ENCODE measurements around the gene TBCE. TPM values are rescaled to one million over a fixed set of nuclear protein-coding genes. Genes with fewer than 3 reads are reported as not detected.

Gene TBCE
- total RNA-seq, 1 donor: 5.0 TPM

- Histone ChIP-seq H3K27me3 (ENCODE audit: insufficient read depth, low read length) (no peaks in the 10 kb centered on the region), H3K4me3 (ENCODE audit: low read length) (no peak overlapping the region), H3K9me3 (ENCODE audit: low read depth, low read length) (no peaks in the 10 kb centered on the region), H3K4me1 (ENCODE audit: insufficient read depth, low read length) (peaks cover 3% of the 10 kb centered on the region)
Measured at GRCh38 chr1:235415008-235415904, 48.0 kb downstream of the TBCE start.

DNA sequence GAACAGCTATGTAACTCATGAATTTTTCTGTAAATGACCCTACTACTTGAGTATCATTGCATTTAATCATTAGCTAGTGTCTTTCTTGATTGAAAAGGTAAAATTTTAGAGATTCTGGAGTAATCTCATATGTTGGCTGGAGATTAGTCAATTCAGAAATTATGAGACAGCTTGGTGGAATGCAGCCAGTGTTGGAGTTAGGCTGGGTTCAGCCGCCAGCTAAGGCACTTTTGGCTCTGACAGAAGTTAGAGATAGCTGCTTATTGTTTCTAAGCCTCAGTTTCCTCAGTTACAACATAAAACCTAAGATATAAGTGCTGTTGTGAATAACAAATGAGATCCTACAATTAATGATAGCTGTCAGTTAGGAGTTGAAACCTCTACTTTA, 49.4 kb downstream of the TBCE start:
- peaks cover 3% of the 10 kb centered on the region for H3K4me1 ChIP-seq (ENCODE audit: insufficient read depth, low read length)
- no peak overlapping the region for H3K4me3 ChIP-seq (ENCODE audit: low read length)
- no peaks in the 10 kb centered on the region for H3K27me3 ChIP-seq (ENCODE audit: insufficient read depth, low read length)
- H3K9me3 ChIP-seq (ENCODE audit: low read depth, low read length): no peaks in the 10 kb centered on the region

- Histone ChIP-seq H3K4me3 (ENCODE audit: low read length) (no peak overlapping the region), H3K9me3 (ENCODE audit: low read depth, low read length) (no peaks in the 10 kb centered on the region), H3K4me1 (ENCODE audit: insufficient read depth, low read length) (peaks cover 3% of the 10 kb centered on the region), H3K27me3 (ENCODE audit: insufficient read depth, low read length) (no peaks in the 10 kb centered on the region)
Measured at GRCh38 chr1:235417086-235417697, 50.0 kb downstream of the TBCE start.

DNA sequence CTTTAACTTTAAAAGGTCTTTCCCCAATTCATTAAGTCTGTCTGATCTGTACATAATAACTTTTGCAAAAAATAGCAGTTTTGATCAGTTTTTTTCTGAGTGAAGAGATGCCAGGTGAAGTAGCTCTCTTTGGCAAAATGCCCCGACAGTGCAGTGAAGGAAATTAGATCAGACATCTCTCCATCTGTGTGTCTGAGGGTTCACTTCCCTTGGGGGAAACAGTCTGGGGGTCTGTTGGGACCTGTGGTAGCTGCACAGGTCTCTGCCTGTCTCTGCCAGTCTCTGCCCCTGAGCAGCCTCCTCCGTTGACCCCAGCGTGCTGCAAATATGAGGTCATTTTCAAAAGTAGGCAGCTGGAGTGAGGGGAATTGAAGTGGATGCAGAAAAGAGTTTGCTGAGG, 54.5 kb downstream of the TBCE start:
- Histone ChIP-seq H3K4me1 (ENCODE audit: insufficient read depth, low read length) (peaks cover 15% of the 10 kb centered on the region), H3K27me3 (ENCODE audit: insufficient read depth, low read length) (no peaks in the 10 kb centered on the region), H3K9me3 (ENCODE audit: low read depth, low read length) (no peaks in the 10 kb centered on the region), H3K4me3 (ENCODE audit: low read length) (no peak overlapping the region)

- H3K9me3 ChIP-seq (ENCODE audit: low read depth, low read length): no peaks in the 10 kb centered on the region
- H3K4me1 ChIP-seq (ENCODE audit: insufficient read depth, low read length): peaks cover 12% of the 10 kb centered on the region
- H3K4me3 ChIP-seq (ENCODE audit: low read length): no peak overlapping the region
- no peaks in the 10 kb centered on the region for H3K27me3 ChIP-seq (ENCODE audit: insufficient read depth, low read length)
Measured at GRCh38 chr1:235423214-235423652, 56.0 kb downstream of the TBCE start.

DNA sequence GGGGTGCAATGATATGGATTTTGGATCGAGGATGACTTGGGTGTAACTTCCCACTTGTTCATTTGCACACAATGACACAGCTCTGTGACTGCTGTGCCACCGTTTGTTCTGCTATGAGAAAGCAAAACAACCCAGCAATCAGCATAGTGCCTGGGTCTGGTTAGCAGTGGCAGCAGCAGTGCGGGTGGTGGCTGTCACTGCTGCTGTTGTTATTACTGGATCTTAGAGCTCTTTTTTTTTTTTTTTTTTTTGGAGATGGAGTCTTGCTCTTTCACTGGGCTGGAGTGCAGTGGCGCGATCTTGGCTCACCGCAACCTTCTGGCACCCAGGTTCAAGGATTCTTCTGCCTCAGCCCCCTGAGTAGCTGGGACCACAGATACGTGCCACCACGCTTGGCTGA, 56.9 kb downstream of the TBCE start:
- no peak overlapping the region for H3K4me3 ChIP-seq (ENCODE audit: low read length)

GRCh38 chr1:235425357-235425756, 58.1 kb downstream of the TBCE start:
- Histone ChIP-seq H3K9me3 (ENCODE audit: low read depth, low read length) (no peaks in the 10 kb centered on the region), H3K4me1 (ENCODE audit: insufficient read depth, low read length) (peaks cover 12% of the 10 kb centered on the region), H3K27me3 (ENCODE audit: insufficient read depth, low read length) (no peaks in the 10 kb centered on the region), H3K4me3 (ENCODE audit: low read length) (no peak overlapping the region)

More for the DNA sequence above, 56.9 kb downstream of the TBCE start:
- Histone ChIP-seq H3K27me3 (ENCODE audit: insufficient read depth, low read length) (no peaks in the 10 kb centered on the region), H3K4me1 (ENCODE audit: insufficient read depth, low read length) (peaks cover 12% of the 10 kb centered on the region), H3K9me3 (ENCODE audit: low read depth, low read length) (no peaks in the 10 kb centered on the region)

- H3K27me3 ChIP-seq (ENCODE audit: insufficient read depth, low read length): no peaks in the 10 kb centered on the region
- H3K9me3 ChIP-seq (ENCODE audit: low read depth, low read length): no peaks in the 10 kb centered on the region
- no peak overlapping the region for H3K4me3 ChIP-seq (ENCODE audit: low read length)
- H3K4me1 ChIP-seq (ENCODE audit: insufficient read depth, low read length): peaks cover 12% of the 10 kb centered on the region
Measured at GRCh38 chr1:235426143-235426542, 58.9 kb downstream of the TBCE start.

DNA sequence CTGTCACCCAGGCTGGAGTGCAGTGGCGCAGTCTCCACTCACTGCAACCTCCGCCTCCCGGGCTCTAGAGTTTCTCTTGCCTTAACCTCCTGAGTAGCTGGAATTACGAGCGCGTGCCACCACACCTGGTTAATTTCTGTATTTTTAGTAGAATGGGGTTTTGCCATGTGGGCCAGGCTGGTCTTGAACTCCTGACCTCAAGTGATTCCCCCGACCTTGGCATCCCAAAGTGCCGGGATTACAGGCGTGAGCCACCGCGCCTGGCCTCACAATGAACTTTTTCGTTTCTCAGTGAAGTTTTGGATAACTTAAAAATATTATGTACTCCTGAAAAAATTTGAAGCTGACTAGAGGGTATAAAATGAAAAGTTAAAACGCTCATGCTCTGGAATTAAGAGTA, 59.5 kb downstream of the TBCE start:
- Histone ChIP-seq H3K4me1 (ENCODE audit: insufficient read depth, low read length) (peaks cover 12% of the 10 kb centered on the region), H3K4me3 (ENCODE audit: low read length) (no peak overlapping the region), H3K27me3 (ENCODE audit: insufficient read depth, low read length) (no peaks in the 10 kb centered on the region), H3K9me3 (ENCODE audit: low read depth, low read length) (no peaks in the 10 kb centered on the region)

DNA sequence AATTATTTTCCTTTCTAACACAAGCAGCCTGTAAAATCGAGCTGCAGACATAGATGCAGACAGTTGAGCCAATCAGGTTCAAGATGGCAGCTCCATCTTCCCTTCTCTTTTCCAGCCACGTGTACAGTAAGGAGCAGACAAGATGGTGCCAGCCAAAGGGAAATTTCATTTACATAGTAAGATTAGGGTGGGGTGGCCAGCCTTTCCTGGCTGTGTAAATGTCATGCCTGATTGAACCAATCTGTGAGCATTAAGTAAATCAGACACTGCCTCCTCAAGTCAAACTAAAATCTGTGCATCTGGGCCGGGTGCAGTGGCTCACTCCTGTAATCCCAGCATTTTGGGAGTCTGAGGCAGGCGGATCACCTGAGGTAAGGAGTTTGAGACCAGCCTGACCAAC, 60.2 kb downstream of the TBCE start:
- Histone ChIP-seq H3K9me3 (ENCODE audit: low read depth, low read length) (no peaks in the 10 kb centered on the region), H3K4me1 (ENCODE audit: insufficient read depth, low read length) (peaks cover 12% of the 10 kb centered on the region), H3K4me3 (ENCODE audit: low read length) (no peak overlapping the region), H3K27me3 (ENCODE audit: insufficient read depth, low read length) (no peaks in the 10 kb centered on the region)

DNA sequence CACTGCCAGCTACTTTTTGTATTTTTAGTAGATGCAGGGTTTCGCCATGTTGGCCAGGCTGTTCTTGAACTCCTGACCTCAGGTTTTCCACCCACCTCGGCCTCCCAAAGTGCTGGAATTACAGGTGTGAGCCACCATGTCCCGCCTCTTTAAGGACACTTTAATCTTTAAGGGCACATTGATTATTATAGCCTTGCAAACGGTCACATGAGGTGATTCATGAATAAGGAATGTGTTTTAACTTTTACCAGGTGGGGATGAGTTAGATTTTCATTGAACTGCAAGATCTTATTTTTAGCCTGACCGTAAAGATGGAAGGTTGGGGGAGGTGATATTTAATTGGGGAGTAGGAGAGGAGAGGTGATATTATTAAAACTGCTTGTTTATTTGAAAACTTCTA, 61.9 kb downstream of the TBCE start:
- H3K4me3 ChIP-seq (ENCODE audit: low read length): no peak overlapping the region

GRCh38 chr1:235430991-235431390, 63.8 kb downstream of the TBCE start:
- H3K27me3 ChIP-seq (ENCODE audit: insufficient read depth, low read length): no peaks in the 10 kb centered on the region
- no peaks in the 10 kb centered on the region for H3K4me1 ChIP-seq (ENCODE audit: insufficient read depth, low read length)
- H3K4me3 ChIP-seq (ENCODE audit: low read length): no peak overlapping the region
- H3K9me3 ChIP-seq (ENCODE audit: low read depth, low read length): no peaks in the 10 kb centered on the region

More for the DNA sequence above, 61.9 kb downstream of the TBCE start:
- H3K9me3 ChIP-seq (ENCODE audit: low read depth, low read length): no peaks in the 10 kb centered on the region
- no peaks in the 10 kb centered on the region for H3K4me1 ChIP-seq (ENCODE audit: insufficient read depth, low read length)
- no peaks in the 10 kb centered on the region for H3K27me3 ChIP-seq (ENCODE audit: insufficient read depth, low read length)

DNA sequence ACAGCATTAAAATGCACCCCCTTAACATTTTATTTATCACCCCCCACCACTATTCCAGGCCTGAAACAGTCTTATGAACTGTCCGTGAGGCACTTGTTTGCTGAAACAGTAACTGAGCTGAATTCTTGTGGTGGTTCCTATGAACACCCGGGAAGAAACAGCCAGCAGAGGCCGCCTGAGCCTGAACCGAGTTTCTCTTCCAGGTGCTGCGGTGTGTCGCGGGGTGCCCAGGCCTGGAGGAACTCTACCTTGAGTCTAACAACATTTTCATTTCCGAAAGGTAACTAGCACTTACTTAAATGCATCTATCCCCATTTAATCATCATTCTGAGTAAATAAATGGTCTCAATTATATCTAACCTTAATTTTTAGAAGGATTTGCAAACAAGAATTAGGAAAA, 66.8 kb downstream of the TBCE start:
- Histone ChIP-seq H3K4me1 (ENCODE audit: insufficient read depth, low read length) (no peaks in the 10 kb centered on the region), H3K9me3 (ENCODE audit: low read depth, low read length) (no peaks in the 10 kb centered on the region), H3K27me3 (ENCODE audit: insufficient read depth, low read length) (no peaks in the 10 kb centered on the region), H3K4me3 (ENCODE audit: low read length) (no peak overlapping the region)

DNA sequence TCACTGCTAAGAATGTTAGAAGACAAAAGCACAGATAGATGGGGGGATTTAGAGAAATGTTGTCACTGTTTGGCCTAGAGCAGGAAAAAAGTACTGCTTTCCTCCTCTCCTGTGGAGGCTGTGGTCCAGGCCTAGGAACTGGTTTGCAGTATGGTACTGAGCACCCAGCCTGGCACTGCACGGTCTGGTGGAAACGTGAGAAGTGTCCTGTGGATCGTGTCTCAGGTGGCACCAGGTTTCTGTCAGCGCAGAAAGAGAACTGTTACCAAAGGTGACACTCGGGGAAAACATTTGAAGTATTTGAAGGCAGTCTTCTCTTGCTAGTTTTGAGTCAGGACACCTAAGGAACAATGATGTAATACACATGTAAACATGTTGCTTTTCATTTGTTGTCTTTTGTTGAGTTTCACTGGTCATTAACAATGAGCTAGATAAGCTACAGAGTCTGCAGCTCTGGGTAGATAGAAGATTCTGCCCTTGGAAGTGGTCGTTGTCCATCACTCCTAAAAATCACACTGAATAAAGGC, 74.0 kb downstream of the TBCE start:
- Histone ChIP-seq H3K4me1 (ENCODE audit: insufficient read depth, low read length) (no peaks in the 10 kb centered on the region), H3K27me3 (ENCODE audit: insufficient read depth, low read length) (no peaks in the 10 kb centered on the region), H3K9me3 (ENCODE audit: low read depth, low read length) (no peaks in the 10 kb centered on the region), H3K4me3 (ENCODE audit: low read length) (no peak overlapping the region)

GRCh38 chr1:235442788-235443429, 75.7 kb downstream of the TBCE start:
- no peak overlapping the region for H3K4me3 ChIP-seq (ENCODE audit: low read length)
- no peaks in the 10 kb centered on the region for H3K4me1 ChIP-seq (ENCODE audit: insufficient read depth, low read length)
- no peaks in the 10 kb centered on the region for H3K27me3 ChIP-seq (ENCODE audit: insufficient read depth, low read length)
- H3K9me3 ChIP-seq (ENCODE audit: low read depth, low read length): no peaks in the 10 kb centered on the region

All from mononuclear cell (primary cell).